ENCODE data around the gene B4GALT6.

DNA sequence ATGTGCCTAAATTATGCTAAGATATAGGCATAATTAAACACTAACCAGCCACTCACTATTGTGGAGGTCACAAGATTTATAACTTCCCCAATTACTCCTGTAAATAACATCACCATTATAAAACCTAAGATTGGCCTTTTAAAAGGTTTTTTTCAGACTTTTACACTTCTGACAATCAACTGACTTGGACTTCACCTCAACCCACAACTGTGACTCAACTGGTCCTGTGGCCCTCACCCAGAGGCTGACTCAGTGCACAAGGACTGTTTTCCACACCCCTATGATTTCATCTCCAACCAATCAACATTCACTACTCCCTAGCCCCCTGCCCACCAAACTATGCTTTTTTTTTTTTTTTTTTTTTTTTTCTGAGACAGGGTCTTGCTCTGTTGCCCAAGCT is 81.1 kb downstream of the B4GALT6 start:
- TF ChIP-seq SP1 (IDR thresholded peaks at IDR 0.05; ENCODE audit: low read depth) (no peak), YY1 (IDR thresholded peaks at IDR 0.05; ENCODE audit: extremely low read depth, insufficient replicate concordance, low read depth, low read length) (no peak), EZH2 (IDR thresholded peaks at IDR 0.05) (no peak), RAD21 (IDR thresholded peaks at IDR 0.05; ENCODE audit: low read depth) (no peak)
- TF ChIP-seq, protein P1, sequence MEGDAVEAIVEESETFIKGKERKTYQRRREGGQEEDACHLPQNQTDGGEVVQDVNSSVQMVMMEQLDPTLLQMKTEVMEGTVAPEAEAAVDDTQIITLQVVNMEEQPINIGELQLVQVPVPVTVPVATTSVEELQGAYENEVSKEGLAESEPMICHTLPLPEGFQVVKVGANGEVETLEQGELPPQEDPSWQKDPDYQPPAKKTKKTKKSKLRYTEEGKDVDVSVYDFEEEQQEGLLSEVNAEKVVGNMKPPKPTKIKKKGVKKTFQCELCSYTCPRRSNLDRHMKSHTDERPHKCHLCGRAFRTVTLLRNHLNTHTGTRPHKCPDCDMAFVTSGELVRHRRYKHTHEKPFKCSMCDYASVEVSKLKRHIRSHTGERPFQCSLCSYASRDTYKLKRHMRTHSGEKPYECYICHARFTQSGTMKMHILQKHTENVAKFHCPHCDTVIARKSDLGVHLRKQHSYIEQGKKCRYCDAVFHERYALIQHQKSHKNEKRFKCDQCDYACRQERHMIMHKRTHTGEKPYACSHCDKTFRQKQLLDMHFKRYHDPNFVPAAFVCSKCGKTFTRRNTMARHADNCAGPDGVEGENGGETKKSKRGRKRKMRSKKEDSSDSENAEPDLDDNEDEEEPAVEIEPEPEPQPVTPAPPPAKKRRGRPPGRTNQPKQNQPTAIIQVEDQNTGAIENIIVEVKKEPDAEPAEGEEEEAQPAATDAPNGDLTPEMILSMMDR (IDR thresholded peaks at IDR 0.05 in 2 of 3, conservative IDR thresholded peaks at IDR 0.05 in 1 of 3; ENCODE audit: borderline replicate concordance in 1 of 3, insufficient read depth in 1 of 3, low read depth in 2 of 3, low read length in 2 of 3): no peak
- TF ChIP-seq, protein P2, sequence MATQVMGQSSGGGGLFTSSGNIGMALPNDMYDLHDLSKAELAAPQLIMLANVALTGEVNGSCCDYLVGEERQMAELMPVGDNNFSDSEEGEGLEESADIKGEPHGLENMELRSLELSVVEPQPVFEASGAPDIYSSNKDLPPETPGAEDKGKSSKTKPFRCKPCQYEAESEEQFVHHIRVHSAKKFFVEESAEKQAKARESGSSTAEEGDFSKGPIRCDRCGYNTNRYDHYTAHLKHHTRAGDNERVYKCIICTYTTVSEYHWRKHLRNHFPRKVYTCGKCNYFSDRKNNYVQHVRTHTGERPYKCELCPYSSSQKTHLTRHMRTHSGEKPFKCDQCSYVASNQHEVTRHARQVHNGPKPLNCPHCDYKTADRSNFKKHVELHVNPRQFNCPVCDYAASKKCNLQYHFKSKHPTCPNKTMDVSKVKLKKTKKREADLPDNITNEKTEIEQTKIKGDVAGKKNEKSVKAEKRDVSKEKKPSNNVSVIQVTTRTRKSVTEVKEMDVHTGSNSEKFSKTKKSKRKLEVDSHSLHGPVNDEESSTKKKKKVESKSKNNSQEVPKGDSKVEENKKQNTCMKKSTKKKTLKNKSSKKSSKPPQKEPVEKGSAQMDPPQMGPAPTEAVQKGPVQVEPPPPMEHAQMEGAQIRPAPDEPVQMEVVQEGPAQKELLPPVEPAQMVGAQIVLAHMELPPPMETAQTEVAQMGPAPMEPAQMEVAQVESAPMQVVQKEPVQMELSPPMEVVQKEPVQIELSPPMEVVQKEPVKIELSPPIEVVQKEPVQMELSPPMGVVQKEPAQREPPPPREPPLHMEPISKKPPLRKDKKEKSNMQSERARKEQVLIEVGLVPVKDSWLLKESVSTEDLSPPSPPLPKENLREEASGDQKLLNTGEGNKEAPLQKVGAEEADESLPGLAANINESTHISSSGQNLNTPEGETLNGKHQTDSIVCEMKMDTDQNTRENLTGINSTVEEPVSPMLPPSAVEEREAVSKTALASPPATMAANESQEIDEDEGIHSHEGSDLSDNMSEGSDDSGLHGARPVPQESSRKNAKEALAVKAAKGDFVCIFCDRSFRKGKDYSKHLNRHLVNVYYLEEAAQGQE (IDR thresholded peaks at IDR 0.05; ENCODE audit: low read depth): no peak
